WTC11 (cell line): ENCODE results near the gene SUSD1. TPM values are rescaled to one million over a fixed set of nuclear protein-coding genes. Genes with fewer than 3 reads are reported as not detected.

ENCODE experiments used
- ATAC-seq: fragments of 200-7000 bp; cut with Tn5 transposase; 2 replicates; pipeline ENCODE4 v1.10.0; 2021; ENCODE audit warnings: mild to moderate bottlenecking, moderate library complexity
- CTCF ChIA-PET: fragments of 300-600 bp; sonication (Branson Sonifier 250); formaldehyde crosslinking; loops from one replicate; lab custom pipeline; 2021; ENCODE audit warnings: antibody characterized with exemption; lab: Charles Lee
- POLR2A ChIA-PET: fragments of 350-600 bp; sonication (Branson Sonifier 250); formaldehyde crosslinking; loops from one replicate; lab custom pipeline; 2021; ENCODE audit warnings: antibody characterized with exemption; lab: Charles Lee
- DNase-seq: peaks from one replicate; pipeline ENCODE4 v3.0.0; 2021; ENCODE audit warnings: low spot score
- H3K27ac Mint-ChIP-seq: 2 replicates; pipeline ENCODE4 v1.8.0; 2021; ENCODE audit warnings: mixed read lengths
- H3K27me3 Mint-ChIP-seq: 2 replicates; pipeline ENCODE4 v1.8.0; 2021; ENCODE audit warnings: low read depth, mild to moderate bottlenecking, moderate library complexity, mixed read lengths
- H3K36me3 Mint-ChIP-seq: 2 replicates; pipeline ENCODE4 v1.8.0; 2021; ENCODE audit warnings: mixed read lengths
- H3K4me1 Mint-ChIP-seq: 2 replicates; pipeline ENCODE4 v1.8.0; 2022; ENCODE audit warnings: mixed read lengths
- H3K4me3 Mint-ChIP-seq: 2 replicates; pipeline ENCODE4 v1.8.0; 2021; ENCODE audit warnings: mild to moderate bottlenecking, moderate library complexity, mixed read lengths
- H3K9me3 Mint-ChIP-seq: 2 replicates; pipeline ENCODE4 v1.8.0; 2021; ENCODE audit warnings: mixed read lengths
- KAT7 ChIP-seq: sonication (generic); formaldehyde crosslinking; IDR thresholded peaks from 2 replicates; pipeline ENCODE4 v1.8.1; 2023; ENCODE audit warnings: missing genetic modification reagents, mild to moderate bottlenecking, borderline replicate concordance
- MYBL2 ChIP-seq: sonication (generic); formaldehyde crosslinking; IDR thresholded peaks from 2 replicates; pipeline ENCODE4 v1.8.1; 2023; ENCODE audit warnings: mild to moderate bottlenecking, moderate library complexity, missing genetic modification reagents
- OVOL2 ChIP-seq: fragments of 250-450 bp; sonication (Bioruptor Pico); IDR thresholded peaks from 2 replicates; pipeline ENCODE4 v1.9.0; 2021; ENCODE audit warnings: mild to moderate bottlenecking, borderline replicate concordance
- PRRX2 ChIP-seq: fragments of 250-450 bp; sonication (Bioruptor Pico); IDR thresholded peaks from 2 replicates; pipeline ENCODE4 v1.8.0; 2021; ENCODE audit warnings: mild to moderate bottlenecking
- ZNF671 ChIP-seq: fragments of 250-450 bp; sonication (Bioruptor Pico); IDR thresholded peaks from 2 replicates; pipeline ENCODE4 v1.8.0; 2021; ENCODE audit warnings: mild to moderate bottlenecking
- total RNA-seq: library from RNA; stranded (reverse); gene quantifications from 3 replicates; pipeline ENCODE4 v1.2.3, GENCODE V29; 2021
- TF ChIP-seq, protein P1 (sequence below): sonication (generic); formaldehyde crosslinking; IDR thresholded peaks from 2 replicates; pipeline ENCODE4 v1.8.0; 2023; ENCODE audit warnings: mild to moderate bottlenecking, missing genetic modification reagents
- TF ChIP-seq, protein P2 (sequence below): sonication (generic); formaldehyde crosslinking; IDR thresholded peaks from 2 replicates; pipeline ENCODE4 v1.8.0; 2023; ENCODE audit warnings: missing genetic modification reagents
- TF ChIP-seq, protein P3 (sequence below): sonication (generic); formaldehyde crosslinking; conservative IDR thresholded peaks from 2 replicates; pipeline ENCODE4 v1.8.1; 2023; ENCODE audit warnings: mild to moderate bottlenecking, low read depth, missing genetic modification reagents, moderate library complexity
- TF ChIP-seq, protein P4 (sequence below): sonication (generic); formaldehyde crosslinking; IDR thresholded peaks from 2 replicates; pipeline ENCODE4 v1.8.1; 2023; ENCODE audit warnings: mild to moderate bottlenecking, missing genetic modification reagents
- TF ChIP-seq, protein P5 (sequence below): fragments of 200-600 bp; IDR thresholded peaks from 2 replicates; pipeline ENCODE4 v1.8.0; 2022; ENCODE audit warnings: antibody characterized with exemption
- TF ChIP-seq, protein P6 (sequence below): sonication (generic); formaldehyde crosslinking; IDR thresholded peaks from 2 replicates; pipeline ENCODE4 v1.8.1; 2022; ENCODE audit warnings: low read depth, missing genetic modification reagents, borderline replicate concordance
- TF ChIP-seq, protein P7 (sequence below): sonication (generic); formaldehyde crosslinking; IDR thresholded peaks from 2 replicates; pipeline ENCODE4 v1.8.0; 2022; ENCODE audit warnings: mild to moderate bottlenecking, missing genetic modification reagents
- TF ChIP-seq, protein P8 (sequence below): sonication (generic); formaldehyde crosslinking; IDR thresholded peaks from 2 replicates; pipeline ENCODE4 v1.8.0; 2022; ENCODE audit warnings: missing genetic modification reagents
- TF ChIP-seq, protein P9 (sequence below): sonication (generic); formaldehyde crosslinking; IDR thresholded peaks from 2 replicates; pipeline ENCODE4 v1.8.1; 2022; ENCODE audit warnings: missing genetic modification reagents, borderline replicate concordance

Gene SUSD1
- total RNA-seq, 1 experiment from 2014 or later = 5.1 TPM

DNA sequence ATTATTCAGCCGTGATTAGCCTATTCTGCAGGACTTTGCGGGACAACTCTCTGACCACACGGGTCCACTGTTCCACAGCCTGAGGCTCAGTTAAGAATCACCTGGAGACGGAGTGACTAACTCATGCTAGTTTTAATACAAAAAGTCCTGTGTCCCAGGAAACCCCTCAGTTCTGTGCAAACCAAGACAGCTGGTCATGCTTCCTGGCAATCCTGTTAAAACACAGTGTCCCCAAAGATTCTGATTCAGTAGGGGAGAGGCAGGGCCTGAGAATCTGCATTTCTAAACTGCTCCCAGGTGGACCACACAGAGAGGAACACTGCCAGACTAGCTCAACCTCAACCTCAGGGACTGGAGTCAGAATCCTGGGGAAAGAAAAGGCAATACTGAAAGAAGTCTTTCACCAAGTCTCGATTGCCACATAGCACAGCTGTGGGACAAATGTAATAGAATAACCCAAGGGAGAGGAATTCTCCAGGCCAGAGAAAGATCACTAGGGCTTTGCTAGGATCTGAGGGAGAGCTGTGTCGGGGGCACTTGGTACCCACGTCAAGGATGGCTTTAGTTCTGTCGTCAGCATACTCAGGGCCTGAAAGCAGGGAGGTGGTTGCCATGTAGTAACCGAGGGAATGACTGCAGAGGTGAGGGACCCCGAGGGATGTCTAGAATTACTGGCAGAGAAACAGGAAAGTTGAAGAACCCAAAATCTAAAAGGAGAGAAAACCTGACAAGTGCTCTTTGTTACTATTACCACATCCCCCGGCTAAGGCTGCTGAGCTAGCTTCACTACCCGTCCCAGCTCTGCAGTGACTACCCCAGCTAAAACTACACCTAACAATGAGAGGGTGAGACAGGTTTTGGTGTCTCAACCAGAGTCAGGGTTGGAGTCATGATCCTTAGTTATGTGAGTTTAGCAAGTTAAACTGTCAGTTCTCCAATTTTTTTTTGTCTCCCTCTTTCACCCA is 8.6 kb downstream of the SUSD1 start:
- no peak for DNase-seq

More for the DNA sequence above, 8.6 kb downstream of the SUSD1 start:
- CTCF ChIA-PET = interaction anchor here (0.8 to 1.3 kb wide), 3 partner anchors 53 to 736 kb away, joined by 3 to 5 read pairs (median 3); no protein-coding TSS in a partner anchor
- Mint-ChIP-seq H3K4me1 (peaks cover 39% of the 10 kb centered on the region), H3K27me3 (no peaks in the 10 kb centered on the region; the same call in 1 of the 2 replicates), H3K9me3 (no peaks in the 10 kb centered on the region), H3K4me3 (no peak overlapping the region), H3K36me3 (no peaks in the 10 kb centered on the region), H3K27ac (no peak overlapping the region)
- POLR2A ChIA-PET = no interaction called here
- TF ChIP-seq, protein P1, sequence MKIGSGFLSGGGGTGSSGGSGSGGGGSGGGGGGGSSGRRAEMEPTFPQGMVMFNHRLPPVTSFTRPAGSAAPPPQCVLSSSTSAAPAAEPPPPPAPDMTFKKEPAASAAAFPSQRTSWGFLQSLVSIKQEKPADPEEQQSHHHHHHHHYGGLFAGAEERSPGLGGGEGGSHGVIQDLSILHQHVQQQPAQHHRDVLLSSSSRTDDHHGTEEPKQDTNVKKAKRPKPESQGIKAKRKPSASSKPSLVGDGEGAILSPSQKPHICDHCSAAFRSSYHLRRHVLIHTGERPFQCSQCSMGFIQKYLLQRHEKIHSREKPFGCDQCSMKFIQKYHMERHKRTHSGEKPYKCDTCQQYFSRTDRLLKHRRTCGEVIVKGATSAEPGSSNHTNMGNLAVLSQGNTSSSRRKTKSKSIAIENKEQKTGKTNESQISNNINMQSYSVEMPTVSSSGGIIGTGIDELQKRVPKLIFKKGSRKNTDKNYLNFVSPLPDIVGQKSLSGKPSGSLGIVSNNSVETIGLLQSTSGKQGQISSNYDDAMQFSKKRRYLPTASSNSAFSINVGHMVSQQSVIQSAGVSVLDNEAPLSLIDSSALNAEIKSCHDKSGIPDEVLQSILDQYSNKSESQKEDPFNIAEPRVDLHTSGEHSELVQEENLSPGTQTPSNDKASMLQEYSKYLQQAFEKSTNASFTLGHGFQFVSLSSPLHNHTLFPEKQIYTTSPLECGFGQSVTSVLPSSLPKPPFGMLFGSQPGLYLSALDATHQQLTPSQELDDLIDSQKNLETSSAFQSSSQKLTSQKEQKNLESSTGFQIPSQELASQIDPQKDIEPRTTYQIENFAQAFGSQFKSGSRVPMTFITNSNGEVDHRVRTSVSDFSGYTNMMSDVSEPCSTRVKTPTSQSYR (CRISPR knock-in tag) = no peak
- TF ChIP-seq, protein P2, sequence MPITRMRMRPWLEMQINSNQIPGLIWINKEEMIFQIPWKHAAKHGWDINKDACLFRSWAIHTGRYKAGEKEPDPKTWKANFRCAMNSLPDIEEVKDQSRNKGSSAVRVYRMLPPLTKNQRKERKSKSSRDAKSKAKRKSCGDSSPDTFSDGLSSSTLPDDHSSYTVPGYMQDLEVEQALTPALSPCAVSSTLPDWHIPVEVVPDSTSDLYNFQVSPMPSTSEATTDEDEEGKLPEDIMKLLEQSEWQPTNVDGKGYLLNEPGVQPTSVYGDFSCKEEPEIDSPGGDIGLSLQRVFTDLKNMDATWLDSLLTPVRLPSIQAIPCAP (CRISPR knock-in tag) = no peak
- TF ChIP-seq PRRX2 (CRISPR knock-in tag) (no peak), KAT7 (CRISPR knock-in tag) (no peak), MYBL2 (CRISPR knock-in tag) (no peak), ZNF671 (no peak), OVOL2 (CRISPR knock-in tag) (no peak)
- TF ChIP-seq, protein P3, sequence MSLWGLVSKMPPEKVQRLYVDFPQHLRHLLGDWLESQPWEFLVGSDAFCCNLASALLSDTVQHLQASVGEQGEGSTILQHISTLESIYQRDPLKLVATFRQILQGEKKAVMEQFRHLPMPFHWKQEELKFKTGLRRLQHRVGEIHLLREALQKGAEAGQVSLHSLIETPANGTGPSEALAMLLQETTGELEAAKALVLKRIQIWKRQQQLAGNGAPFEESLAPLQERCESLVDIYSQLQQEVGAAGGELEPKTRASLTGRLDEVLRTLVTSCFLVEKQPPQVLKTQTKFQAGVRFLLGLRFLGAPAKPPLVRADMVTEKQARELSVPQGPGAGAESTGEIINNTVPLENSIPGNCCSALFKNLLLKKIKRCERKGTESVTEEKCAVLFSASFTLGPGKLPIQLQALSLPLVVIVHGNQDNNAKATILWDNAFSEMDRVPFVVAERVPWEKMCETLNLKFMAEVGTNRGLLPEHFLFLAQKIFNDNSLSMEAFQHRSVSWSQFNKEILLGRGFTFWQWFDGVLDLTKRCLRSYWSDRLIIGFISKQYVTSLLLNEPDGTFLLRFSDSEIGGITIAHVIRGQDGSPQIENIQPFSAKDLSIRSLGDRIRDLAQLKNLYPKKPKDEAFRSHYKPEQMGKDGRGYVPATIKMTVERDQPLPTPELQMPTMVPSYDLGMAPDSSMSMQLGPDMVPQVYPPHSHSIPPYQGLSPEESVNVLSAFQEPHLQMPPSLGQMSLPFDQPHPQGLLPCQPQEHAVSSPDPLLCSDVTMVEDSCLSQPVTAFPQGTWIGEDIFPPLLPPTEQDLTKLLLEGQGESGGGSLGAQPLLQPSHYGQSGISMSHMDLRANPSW (CRISPR knock-in tag) = no peak
- TF ChIP-seq, protein P4, sequence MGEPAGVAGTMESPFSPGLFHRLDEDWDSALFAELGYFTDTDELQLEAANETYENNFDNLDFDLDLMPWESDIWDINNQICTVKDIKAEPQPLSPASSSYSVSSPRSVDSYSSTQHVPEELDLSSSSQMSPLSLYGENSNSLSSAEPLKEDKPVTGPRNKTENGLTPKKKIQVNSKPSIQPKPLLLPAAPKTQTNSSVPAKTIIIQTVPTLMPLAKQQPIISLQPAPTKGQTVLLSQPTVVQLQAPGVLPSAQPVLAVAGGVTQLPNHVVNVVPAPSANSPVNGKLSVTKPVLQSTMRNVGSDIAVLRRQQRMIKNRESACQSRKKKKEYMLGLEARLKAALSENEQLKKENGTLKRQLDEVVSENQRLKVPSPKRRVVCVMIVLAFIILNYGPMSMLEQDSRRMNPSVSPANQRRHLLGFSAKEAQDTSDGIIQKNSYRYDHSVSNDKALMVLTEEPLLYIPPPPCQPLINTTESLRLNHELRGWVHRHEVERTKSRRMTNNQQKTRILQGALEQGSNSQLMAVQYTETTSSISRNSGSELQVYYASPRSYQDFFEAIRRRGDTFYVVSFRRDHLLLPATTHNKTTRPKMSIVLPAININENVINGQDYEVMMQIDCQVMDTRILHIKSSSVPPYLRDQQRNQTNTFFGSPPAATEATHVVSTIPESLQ (CRISPR knock-in tag) = no peak
- TF ChIP-seq, protein P5, sequence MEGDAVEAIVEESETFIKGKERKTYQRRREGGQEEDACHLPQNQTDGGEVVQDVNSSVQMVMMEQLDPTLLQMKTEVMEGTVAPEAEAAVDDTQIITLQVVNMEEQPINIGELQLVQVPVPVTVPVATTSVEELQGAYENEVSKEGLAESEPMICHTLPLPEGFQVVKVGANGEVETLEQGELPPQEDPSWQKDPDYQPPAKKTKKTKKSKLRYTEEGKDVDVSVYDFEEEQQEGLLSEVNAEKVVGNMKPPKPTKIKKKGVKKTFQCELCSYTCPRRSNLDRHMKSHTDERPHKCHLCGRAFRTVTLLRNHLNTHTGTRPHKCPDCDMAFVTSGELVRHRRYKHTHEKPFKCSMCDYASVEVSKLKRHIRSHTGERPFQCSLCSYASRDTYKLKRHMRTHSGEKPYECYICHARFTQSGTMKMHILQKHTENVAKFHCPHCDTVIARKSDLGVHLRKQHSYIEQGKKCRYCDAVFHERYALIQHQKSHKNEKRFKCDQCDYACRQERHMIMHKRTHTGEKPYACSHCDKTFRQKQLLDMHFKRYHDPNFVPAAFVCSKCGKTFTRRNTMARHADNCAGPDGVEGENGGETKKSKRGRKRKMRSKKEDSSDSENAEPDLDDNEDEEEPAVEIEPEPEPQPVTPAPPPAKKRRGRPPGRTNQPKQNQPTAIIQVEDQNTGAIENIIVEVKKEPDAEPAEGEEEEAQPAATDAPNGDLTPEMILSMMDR = no peak
- TF ChIP-seq, protein P6, sequence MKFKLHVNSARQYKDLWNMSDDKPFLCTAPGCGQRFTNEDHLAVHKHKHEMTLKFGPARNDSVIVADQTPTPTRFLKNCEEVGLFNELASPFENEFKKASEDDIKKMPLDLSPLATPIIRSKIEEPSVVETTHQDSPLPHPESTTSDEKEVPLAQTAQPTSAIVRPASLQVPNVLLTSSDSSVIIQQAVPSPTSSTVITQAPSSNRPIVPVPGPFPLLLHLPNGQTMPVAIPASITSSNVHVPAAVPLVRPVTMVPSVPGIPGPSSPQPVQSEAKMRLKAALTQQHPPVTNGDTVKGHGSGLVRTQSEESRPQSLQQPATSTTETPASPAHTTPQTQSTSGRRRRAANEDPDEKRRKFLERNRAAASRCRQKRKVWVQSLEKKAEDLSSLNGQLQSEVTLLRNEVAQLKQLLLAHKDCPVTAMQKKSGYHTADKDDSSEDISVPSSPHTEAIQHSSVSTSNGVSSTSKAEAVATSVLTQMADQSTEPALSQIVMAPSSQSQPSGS = no peak
- TF ChIP-seq, protein P7, sequence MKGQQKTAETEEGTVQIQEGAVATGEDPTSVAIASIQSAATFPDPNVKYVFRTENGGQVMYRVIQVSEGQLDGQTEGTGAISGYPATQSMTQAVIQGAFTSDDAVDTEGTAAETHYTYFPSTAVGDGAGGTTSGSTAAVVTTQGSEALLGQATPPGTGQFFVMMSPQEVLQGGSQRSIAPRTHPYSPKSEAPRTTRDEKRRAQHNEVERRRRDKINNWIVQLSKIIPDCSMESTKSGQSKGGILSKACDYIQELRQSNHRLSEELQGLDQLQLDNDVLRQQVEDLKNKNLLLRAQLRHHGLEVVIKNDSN = no peak
- TF ChIP-seq, protein P8, sequence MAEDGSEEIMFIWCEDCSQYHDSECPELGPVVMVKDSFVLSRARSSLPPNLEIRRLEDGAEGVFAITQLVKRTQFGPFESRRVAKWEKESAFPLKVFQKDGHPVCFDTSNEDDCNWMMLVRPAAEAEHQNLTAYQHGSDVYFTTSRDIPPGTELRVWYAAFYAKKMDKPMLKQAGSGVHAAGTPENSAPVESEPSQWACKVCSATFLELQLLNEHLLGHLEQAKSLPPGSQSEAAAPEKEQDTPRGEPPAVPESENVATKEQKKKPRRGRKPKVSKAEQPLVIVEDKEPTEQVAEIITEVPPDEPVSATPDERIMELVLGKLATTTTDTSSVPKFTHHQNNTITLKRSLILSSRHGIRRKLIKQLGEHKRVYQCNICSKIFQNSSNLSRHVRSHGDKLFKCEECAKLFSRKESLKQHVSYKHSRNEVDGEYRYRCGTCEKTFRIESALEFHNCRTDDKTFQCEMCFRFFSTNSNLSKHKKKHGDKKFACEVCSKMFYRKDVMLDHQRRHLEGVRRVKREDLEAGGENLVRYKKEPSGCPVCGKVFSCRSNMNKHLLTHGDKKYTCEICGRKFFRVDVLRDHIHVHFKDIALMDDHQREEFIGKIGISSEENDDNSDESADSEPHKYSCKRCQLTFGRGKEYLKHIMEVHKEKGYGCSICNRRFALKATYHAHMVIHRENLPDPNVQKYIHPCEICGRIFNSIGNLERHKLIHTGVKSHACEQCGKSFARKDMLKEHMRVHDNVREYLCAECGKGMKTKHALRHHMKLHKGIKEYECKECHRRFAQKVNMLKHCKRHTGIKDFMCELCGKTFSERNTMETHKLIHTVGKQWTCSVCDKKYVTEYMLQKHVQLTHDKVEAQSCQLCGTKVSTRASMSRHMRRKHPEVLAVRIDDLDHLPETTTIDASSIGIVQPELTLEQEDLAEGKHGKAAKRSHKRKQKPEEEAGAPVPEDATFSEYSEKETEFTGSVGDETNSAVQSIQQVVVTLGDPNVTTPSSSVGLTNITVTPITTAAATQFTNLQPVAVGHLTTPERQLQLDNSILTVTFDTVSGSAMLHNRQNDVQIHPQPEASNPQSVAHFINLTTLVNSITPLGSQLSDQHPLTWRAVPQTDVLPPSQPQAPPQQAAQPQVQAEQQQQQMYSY (CRISPR knock-in tag) = no peak
- TF ChIP-seq, protein P9, sequence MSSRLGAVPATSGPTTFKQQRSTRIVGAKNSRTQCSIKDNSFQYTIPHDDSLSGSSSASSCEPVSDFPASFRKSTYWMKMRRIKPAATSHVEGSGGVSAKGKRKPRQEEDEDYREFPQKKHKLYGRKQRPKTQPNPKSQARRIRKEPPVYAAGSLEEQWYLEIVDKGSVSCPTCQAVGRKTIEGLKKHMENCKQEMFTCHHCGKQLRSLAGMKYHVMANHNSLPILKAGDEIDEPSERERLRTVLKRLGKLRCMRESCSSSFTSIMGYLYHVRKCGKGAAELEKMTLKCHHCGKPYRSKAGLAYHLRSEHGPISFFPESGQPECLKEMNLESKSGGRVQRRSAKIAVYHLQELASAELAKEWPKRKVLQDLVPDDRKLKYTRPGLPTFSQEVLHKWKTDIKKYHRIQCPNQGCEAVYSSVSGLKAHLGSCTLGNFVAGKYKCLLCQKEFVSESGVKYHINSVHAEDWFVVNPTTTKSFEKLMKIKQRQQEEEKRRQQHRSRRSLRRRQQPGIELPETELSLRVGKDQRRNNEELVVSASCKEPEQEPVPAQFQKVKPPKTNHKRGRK (CRISPR knock-in tag) = no peak
- peak; percentile 53 for ATAC-seq
